ENCODE data around the gene MAGI1. TPM values are rescaled to one million over a fixed set of nuclear protein-coding genes. Genes with fewer than 3 reads are reported as not detected.

Gene MAGI1
- total RNA-seq, 2 donors from 2014 or later = 38.6 to 45.1 TPM

DNA sequence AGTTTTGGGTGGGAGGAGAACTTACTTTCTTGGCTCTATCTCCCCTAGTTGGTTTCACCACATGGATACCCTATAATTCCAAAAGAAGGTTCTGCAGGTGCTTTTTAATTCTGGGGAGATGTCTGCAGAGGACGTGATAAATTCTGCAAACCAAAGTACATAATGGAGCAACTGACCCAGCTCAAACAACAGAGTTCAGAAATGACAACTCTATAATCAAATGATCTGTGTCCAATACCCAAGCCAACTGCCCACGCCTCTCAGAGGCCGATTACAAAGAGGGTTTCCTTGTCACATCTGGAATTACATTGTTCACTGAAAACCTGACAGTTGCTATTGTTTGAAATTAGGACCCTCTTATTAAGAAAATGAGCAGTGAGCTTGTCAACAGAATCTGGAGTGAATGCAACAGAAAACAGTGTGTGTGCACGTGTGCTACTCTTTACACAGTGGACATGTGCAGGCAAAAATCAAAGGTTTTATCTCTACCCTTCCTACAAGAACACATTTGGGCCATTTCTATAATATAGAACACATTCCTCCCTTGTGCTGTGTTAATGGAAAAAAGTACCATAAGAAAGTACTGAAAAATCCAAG, 593.0 kb downstream of the MAGI1 start:
- Histone ChIP-seq H3K36me3 (ENCODE audit: control insufficient read depth, insufficient read depth, low read length) (no peaks in the 10 kb centered on the region), H3K27me3 (ENCODE audit: control insufficient read depth, insufficient read depth, low read length, poor library complexity, severe bottlenecking) (no peaks in the 10 kb centered on the region), H3K4me3 (ENCODE audit: low read length) (no peak overlapping the region), H3K9ac (ENCODE audit: extremely low read depth, low read length, poor library complexity, severe bottlenecking) (no peak overlapping the region), H3K27ac (ENCODE audit: low read depth, low read length) (no peak overlapping the region), H3K9me3 (ENCODE audit: control insufficient read depth, low read length) (no peaks in the 10 kb centered on the region), H3K4me1 (ENCODE audit: control insufficient read depth, insufficient read depth, low read length) (peaks cover 6% of the 10 kb centered on the region)
- Mint-ChIP-seq H3K36me3 (ENCODE audit: low read depth) (no peaks in the 10 kb centered on the region), H3K9me3 (no peaks in the 10 kb centered on the region), H3K27me3 (ENCODE audit: insufficient read depth) (no peaks in the 10 kb centered on the region), H3K4me3 (no peak overlapping the region), H3K27ac (no peak overlapping the region), H3K4me1 (peaks cover 25% of the 10 kb centered on the region)
- TF ChIP-seq, protein P1, sequence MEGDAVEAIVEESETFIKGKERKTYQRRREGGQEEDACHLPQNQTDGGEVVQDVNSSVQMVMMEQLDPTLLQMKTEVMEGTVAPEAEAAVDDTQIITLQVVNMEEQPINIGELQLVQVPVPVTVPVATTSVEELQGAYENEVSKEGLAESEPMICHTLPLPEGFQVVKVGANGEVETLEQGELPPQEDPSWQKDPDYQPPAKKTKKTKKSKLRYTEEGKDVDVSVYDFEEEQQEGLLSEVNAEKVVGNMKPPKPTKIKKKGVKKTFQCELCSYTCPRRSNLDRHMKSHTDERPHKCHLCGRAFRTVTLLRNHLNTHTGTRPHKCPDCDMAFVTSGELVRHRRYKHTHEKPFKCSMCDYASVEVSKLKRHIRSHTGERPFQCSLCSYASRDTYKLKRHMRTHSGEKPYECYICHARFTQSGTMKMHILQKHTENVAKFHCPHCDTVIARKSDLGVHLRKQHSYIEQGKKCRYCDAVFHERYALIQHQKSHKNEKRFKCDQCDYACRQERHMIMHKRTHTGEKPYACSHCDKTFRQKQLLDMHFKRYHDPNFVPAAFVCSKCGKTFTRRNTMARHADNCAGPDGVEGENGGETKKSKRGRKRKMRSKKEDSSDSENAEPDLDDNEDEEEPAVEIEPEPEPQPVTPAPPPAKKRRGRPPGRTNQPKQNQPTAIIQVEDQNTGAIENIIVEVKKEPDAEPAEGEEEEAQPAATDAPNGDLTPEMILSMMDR (conservative IDR thresholded peaks at IDR 0.05) = no peak
- 95 to 100% methylated on average over 3 to 4 of the region's 4 CpGs for WGBS, 2 experiments (ENCODE audit: insufficient coverage in 1 of 2, insufficient read length in 1 of 2)
- no peak for DNase-seq

DNA sequence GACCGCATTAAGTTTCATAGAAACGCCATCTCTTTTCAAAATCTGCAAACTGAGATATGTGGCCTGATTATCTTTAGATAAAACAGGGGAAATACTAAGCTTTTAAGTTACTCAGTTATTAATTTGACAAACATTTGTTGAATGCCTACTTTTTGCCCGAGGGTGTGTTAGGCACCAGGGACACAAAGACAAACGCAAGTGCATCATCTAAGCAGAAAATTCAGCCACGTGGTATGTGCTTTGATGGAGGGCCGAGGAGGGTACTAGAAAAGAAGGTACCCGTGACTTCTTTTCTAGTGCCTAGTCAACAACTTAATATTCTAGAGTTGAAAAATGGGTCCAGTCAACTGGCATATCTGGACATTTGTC, 594.3 kb downstream of the MAGI1 start:
- no peaks in the 10 kb centered on the region for H3K27me3 Mint-ChIP-seq (ENCODE audit: insufficient read depth)
- H3K4me1 Mint-ChIP-seq = peaks cover 23% of the 10 kb centered on the region
- no peak overlapping the region for H3K4me3 Mint-ChIP-seq
- DNase-seq = no peak
- Histone ChIP-seq H3K27me3 (ENCODE audit: control insufficient read depth, insufficient read depth, low read length, poor library complexity, severe bottlenecking) (no peaks in the 10 kb centered on the region), H3K9me3 (ENCODE audit: control insufficient read depth, low read length) (no peaks in the 10 kb centered on the region), H3K9ac (ENCODE audit: extremely low read depth, low read length, poor library complexity, severe bottlenecking) (no peak overlapping the region), H3K4me3 (ENCODE audit: low read length) (no peak overlapping the region), H3K4me1 (ENCODE audit: control insufficient read depth, insufficient read depth, low read length) (peaks cover 6% of the 10 kb centered on the region), H3K27ac (ENCODE audit: low read depth, low read length) (no peak overlapping the region), H3K36me3 (ENCODE audit: control insufficient read depth, insufficient read depth, low read length) (peaks cover under 1% of the 10 kb centered on the region)
- no peaks in the 10 kb centered on the region for H3K9me3 Mint-ChIP-seq
- no peak overlapping the region for H3K27ac Mint-ChIP-seq
- TF ChIP-seq, protein P1 (conservative IDR thresholded peaks at IDR 0.05) = no peak
- no peaks in the 10 kb centered on the region for H3K36me3 Mint-ChIP-seq (ENCODE audit: low read depth)
- 80 to 95% methylated on average over 3 to 7 of the region's 7 CpGs for WGBS, 2 experiments (ENCODE audit: insufficient coverage in 1 of 2, insufficient read length in 1 of 2)

DNA sequence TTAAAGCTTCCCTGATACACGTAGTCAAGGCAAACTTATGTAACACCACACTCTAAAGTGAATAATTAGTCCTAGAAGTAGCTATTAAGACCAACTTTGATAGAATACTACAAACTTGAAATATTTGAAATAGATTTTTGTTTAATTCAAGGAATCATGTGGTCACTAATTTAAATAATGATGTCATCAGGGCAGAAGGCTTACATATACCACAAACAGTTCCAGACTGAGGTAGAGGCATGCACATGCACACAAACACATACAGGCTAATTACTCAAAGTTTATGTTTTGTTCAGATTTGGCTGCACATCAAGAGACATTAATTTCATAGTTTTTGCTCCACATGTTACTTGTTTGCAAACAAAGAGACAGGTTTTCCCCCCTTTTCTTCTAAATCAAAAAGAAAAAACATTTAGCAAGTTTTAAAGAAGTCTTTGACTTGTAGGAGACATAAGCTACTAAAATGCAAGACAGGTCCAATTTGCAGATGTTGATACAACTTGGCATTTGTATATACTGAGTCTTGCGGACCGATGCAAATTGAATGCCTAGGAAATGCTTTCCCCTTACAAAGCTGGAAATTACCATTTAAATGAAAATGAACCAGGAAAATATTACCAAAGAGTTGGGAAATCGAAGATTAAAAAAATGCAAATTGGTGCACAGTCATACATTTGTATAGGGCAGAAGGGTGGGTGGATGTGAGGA, 594.8 kb downstream of the MAGI1 start:
- Mint-ChIP-seq H3K27me3 (ENCODE audit: insufficient read depth) (no peaks in the 10 kb centered on the region), H3K4me3 (no peak overlapping the region), H3K4me1 (peaks cover 22% of the 10 kb centered on the region), H3K27ac (no peak overlapping the region), H3K36me3 (ENCODE audit: low read depth) (no peaks in the 10 kb centered on the region), H3K9me3 (no peaks in the 10 kb centered on the region)
- H3K9me3 ChIP-seq (ENCODE audit: control insufficient read depth, low read length) = no peaks in the 10 kb centered on the region
- H3K9ac ChIP-seq (ENCODE audit: extremely low read depth, low read length, poor library complexity, severe bottlenecking) = no peak overlapping the region
- peaks cover 6% of the 10 kb centered on the region for H3K4me1 ChIP-seq (ENCODE audit: control insufficient read depth, insufficient read depth, low read length)
- TF ChIP-seq, protein P1 (conservative IDR thresholded peaks at IDR 0.05) = no peak
- no peak overlapping the region for H3K4me3 ChIP-seq (ENCODE audit: low read length)
- no peak for DNase-seq
- WGBS, 2 experiments (ENCODE audit: insufficient coverage in 1 of 2, insufficient read length in 1 of 2) = 95% methylated on average over 4 of the region's 4 CpGs; no CpG with 5 or more reads in 1 of the 2 experiments
- H3K36me3 ChIP-seq (ENCODE audit: control insufficient read depth, insufficient read depth, low read length) = peaks cover 6% of the 10 kb centered on the region
- no peaks in the 10 kb centered on the region for H3K27me3 ChIP-seq (ENCODE audit: control insufficient read depth, insufficient read depth, low read length, poor library complexity, severe bottlenecking)
- H3K27ac ChIP-seq (ENCODE audit: low read depth, low read length) = no peak overlapping the region
